Measurements from ENCODE around the gene NPDC1. TPM values are rescaled to one million over a fixed set of nuclear protein-coding genes. Genes with fewer than 3 reads are reported as not detected.

Gene NPDC1, protein sequence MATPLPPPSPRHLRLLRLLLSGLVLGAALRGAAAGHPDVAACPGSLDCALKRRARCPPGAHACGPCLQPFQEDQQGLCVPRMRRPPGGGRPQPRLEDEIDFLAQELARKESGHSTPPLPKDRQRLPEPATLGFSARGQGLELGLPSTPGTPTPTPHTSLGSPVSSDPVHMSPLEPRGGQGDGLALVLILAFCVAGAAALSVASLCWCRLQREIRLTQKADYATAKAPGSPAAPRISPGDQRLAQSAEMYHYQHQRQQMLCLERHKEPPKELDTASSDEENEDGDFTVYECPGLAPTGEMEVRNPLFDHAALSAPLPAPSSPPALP
- 22.1 and 22.5 TPM in 2 replicates for total RNA-seq (2012; rRNA removed)

DNA sequence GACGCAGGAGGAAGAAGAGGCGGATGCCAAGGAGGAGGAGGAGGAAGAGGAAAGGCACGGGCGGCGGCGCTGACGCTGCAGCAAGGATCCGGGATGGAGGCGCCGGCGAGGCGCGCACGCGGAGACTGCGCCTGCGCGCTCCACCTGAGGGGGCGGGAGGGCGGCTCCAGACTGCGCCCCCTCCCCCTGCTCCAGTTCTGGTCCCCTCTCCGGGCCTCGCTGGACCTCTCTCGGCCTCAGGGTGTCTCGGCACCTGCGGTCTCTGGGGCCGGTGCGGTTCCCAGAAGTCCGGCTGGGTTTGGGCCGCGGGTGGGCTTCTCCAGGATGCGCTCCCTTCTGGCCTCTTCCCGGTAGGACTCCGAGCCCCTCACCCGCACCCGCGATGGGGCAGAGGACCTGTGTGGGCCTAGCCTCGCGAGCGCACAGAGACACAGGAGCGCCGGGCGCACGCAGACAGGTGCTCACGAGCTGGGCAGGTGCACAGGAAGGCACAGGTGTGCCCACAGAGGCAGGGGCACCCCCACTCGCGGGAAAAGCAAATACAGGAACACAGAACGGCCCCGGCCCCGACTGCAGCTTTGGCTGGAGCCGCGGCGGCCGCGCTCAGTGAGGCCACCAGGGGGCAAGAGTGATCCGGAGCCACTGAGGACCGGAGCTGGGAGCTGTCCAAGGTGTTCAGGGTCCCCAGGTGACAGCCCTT lies at the start of gene NPDC1:
TSS of gene NPDC1 (minus strand) at position 90 of the 700 bp plus-strand sequence. CDS start 188 bp downstream, outside the sequence.
- Histone ChIP-seq H3K4me3 (ENCODE audit: low read length) (peak within 1 kb of the TSS; percentile 86), H3K27me3 (ENCODE audit: control insufficient read depth, insufficient read depth, low read length) (peaks cover 21% of the 10 kb centered on the region), H3K9ac (ENCODE audit: low read depth, low read length) (peak within 1 kb of the TSS; percentile 69), H3K4me1 (ENCODE audit: control insufficient read depth, insufficient read depth, low read length) (peaks cover 22% of the 10 kb centered on the region), H3K9me3 (replicated peaks; ENCODE audit: low read length) (no peaks in the 10 kb centered on the region), H3K36me3 (ENCODE audit: insufficient read depth, low read length) (no peaks in the 10 kb centered on the region), H3K4me2 (ENCODE audit: low read length) (peak within 1 kb of the TSS; percentile 95)

DNA sequence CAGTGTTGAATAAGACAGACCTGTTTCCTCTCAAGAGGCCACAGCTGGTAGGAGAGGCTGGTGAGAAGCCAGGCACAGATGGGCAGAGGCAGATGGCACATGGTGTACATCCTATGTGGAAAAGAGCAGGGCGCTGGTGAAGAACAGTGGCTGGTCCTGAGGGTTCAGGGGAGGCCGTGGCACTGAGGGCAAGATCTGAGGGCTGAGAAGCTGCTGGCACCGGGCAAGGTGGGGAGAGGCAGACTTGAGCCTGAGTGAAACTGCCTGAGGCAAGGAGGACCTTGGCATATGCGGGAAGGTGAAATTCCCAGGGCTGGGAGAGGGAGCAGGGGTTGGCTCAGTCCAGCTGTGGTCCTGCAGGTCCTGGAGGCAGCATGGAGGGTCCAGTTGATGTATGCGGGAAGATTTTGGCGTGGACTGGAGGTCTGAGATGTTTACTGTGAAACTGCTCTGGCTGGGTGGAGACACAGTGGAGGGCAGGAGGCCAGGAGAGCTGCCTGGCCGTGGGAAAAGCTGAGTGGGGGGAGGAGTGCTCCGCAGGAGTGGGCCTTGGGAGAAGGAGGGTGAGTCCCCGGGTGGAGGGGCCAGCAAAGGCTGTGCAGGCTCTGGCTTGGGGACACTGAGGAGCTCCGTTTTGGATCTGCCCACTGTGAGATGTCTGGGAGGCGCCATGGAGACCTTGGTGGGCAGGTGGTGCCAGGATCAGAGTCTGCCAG lies 43.4 kb upstream of the NPDC1 start:
- H3K9ac ChIP-seq (ENCODE audit: low read depth, low read length): no peak overlapping the region

GRCh38 chr9:137088121-137088520 lies 42.1 kb upstream of the NPDC1 start:
- Histone ChIP-seq H3K4me2 (ENCODE audit: low read length) (peak overlapping the region; percentile 92), H3K9ac (ENCODE audit: low read depth, low read length) (no peak overlapping the region), H3K4me3 (ENCODE audit: low read length) (no peak overlapping the region), H3K36me3 (ENCODE audit: insufficient read depth, low read length) (peaks cover 12% of the 10 kb centered on the region), H3K4me1 (ENCODE audit: control insufficient read depth, insufficient read depth, low read length) (peaks cover 41% of the 10 kb centered on the region), H3K9me3 (replicated peaks; ENCODE audit: low read length) (no peaks in the 10 kb centered on the region), H3K27me3 (ENCODE audit: control insufficient read depth, insufficient read depth, low read length) (no peaks in the 10 kb centered on the region)

More for the DNA sequence above, 43.4 kb upstream of the NPDC1 start:
- no peak overlapping the region for H3K4me3 ChIP-seq (ENCODE audit: low read length)
- peaks cover 12% of the 10 kb centered on the region for H3K36me3 ChIP-seq (ENCODE audit: insufficient read depth, low read length)
- H3K9me3 ChIP-seq (replicated peaks; ENCODE audit: low read length): no peaks in the 10 kb centered on the region
- H3K27me3 ChIP-seq (ENCODE audit: control insufficient read depth, insufficient read depth, low read length): no peaks in the 10 kb centered on the region
- H3K4me1 ChIP-seq (ENCODE audit: control insufficient read depth, insufficient read depth, low read length): peaks cover 29% of the 10 kb centered on the region
- H3K4me2 ChIP-seq (ENCODE audit: low read length): peak overlapping the region; percentile 13

DNA sequence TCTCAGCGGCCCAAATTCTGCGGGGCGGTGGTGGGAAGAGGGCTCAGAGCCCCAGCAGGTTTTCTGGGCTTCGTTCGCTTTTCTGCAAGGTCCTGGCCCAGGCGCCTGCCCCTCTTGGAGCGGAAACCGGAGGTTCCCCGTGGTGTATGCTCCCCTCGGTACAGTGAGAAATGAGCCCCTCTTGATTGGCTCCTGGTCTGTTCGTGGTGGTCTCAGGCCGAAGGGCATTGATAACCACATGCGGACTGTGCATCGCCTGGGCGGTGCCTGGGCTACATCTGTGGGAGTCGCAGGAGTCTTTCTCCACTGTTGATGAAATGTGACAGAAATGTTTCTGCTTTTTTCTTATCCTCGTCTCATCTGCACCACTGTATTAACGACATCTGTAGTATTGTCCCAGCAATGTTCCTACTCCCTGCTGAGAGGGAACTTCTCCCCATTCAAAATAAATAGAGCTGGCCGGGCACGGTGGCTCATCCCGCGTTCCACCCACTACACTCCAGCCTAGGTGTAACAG lies 41.5 kb upstream of the NPDC1 start:
- peak overlapping the region; percentile 92 for H3K9ac ChIP-seq (ENCODE audit: low read depth, low read length)
- no peaks in the 10 kb centered on the region for H3K27me3 ChIP-seq (ENCODE audit: control insufficient read depth, insufficient read depth, low read length)
- no peaks in the 10 kb centered on the region for H3K9me3 ChIP-seq (replicated peaks; ENCODE audit: low read length)
- H3K4me1 ChIP-seq (ENCODE audit: control insufficient read depth, insufficient read depth, low read length): peaks cover 48% of the 10 kb centered on the region
- peak overlapping the region; percentile 92 for H3K4me3 ChIP-seq (ENCODE audit: low read length)
- peak overlapping the region; percentile 92 for H3K4me2 ChIP-seq (ENCODE audit: low read length)
- peaks cover 14% of the 10 kb centered on the region for H3K36me3 ChIP-seq (ENCODE audit: insufficient read depth, low read length)

DNA sequence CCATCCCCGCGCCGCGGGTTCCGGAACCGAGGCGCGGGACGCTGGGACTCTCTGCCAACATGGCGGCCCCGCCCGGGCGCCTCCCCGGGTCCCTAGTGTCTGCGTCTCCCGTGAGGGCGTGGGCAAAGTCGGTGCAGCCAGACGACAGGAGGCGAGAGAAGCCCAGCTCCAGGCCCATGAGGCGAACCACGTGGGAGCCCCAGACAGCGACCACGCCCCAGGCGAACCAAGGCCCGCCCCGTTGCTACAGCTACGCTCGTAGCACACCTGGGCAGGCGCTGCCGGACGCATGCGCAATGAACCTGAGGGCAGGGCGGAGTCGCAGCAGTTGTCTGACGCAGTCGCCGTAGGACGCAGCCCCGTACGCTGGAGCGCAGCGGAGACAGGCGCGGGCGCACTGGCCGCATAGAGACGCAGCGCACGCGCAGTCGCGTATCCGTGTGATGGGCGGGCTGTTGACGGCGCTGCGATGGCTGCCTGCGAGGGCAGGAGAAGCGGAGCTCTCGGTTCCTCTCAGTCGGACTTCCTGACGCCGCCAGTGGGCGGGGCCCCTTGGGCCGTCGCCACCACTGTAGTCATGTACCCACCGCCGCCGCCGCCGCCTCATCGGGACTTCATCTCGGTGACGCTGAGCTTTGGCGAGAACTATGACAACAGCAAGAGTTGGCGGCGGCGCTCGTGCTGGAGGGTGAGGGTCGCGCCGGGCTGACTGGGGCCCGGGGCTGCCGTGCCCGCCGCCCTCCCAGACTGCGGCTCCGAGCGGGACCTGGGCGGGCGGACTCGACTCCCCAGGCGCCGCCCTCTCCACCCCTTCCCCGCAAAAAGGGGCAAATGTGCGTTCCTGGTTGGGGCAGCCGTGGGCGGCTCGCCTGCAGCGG lies 40.8 kb upstream of the NPDC1 start, which contains the start of gene MAN1B1:
TSS of gene MAN1B1 (plus strand) at position 455 of the 878 bp plus-strand sequence. CDS start at position 470, 15 bp downstream.
- Histone ChIP-seq H3K4me3 (ENCODE audit: low read length) (peak within 1 kb of the TSS; percentile 92), H3K4me1 (ENCODE audit: control insufficient read depth, insufficient read depth, low read length) (peaks cover 51% of the 10 kb centered on the region), H3K4me2 (ENCODE audit: low read length) (peak within 1 kb of the TSS; percentile 92), H3K9me3 (replicated peaks; ENCODE audit: low read length) (no peaks in the 10 kb centered on the region), H3K27me3 (ENCODE audit: control insufficient read depth, insufficient read depth, low read length) (no peaks in the 10 kb centered on the region), H3K36me3 (ENCODE audit: insufficient read depth, low read length) (peaks cover 17% of the 10 kb centered on the region), H3K9ac (ENCODE audit: low read depth, low read length) (peak within 1 kb of the TSS; percentile 92)

DNA sequence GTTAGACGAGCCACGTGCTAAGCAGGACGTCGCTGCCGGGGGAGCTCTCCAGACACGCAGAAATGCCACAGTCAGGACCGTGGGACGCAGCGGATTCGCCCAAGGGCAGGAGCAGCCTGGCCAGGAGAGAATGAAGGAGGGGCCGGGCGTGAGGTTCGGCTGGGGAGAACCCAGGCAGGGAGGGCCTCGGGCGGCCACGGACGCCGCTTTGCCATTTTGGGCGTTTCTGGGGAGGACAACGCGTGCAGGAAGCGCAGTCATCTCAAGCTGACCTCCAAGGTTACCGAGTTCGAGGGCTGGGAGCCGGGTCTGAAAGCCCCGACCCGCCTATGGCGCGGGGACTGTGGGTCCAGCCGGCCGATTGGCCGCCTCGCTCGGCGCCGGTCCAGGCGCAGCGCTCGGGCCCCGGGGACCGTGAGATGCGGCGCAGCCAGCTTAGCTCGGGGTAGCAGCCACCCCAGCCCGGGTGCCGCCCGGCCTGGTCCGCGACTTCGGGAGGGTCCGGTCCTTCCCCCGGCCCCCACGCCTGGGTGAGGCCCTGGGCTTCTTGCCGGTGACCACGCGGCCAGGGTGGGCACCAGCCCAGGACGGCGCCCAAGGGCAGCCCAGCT lies 40.0 kb upstream of the NPDC1 start:
- Histone ChIP-seq H3K4me3 (ENCODE audit: low read length) (peak overlapping the region; percentile 92), H3K9ac (ENCODE audit: low read depth, low read length) (peak overlapping the region; percentile 92), H3K4me1 (ENCODE audit: control insufficient read depth, insufficient read depth, low read length) (peaks cover 51% of the 10 kb centered on the region), H3K9me3 (replicated peaks; ENCODE audit: low read length) (no peaks in the 10 kb centered on the region), H3K4me2 (ENCODE audit: low read length) (peak overlapping the region; percentile 92), H3K27me3 (ENCODE audit: control insufficient read depth, insufficient read depth, low read length) (no peaks in the 10 kb centered on the region), H3K36me3 (ENCODE audit: insufficient read depth, low read length) (peaks cover 20% of the 10 kb centered on the region)

GRCh38 chr9:137084526-137084925 lies 38.5 kb upstream of the NPDC1 start:
- peaks cover 34% of the 10 kb centered on the region for H3K36me3 ChIP-seq (ENCODE audit: insufficient read depth, low read length)
- no peak overlapping the region for H3K4me2 ChIP-seq (ENCODE audit: low read length)
- peaks cover 51% of the 10 kb centered on the region for H3K4me1 ChIP-seq (ENCODE audit: control insufficient read depth, insufficient read depth, low read length)
- H3K4me3 ChIP-seq (ENCODE audit: low read length): no peak overlapping the region
- no peak overlapping the region for H3K9ac ChIP-seq (ENCODE audit: low read depth, low read length)
- no peaks in the 10 kb centered on the region for H3K27me3 ChIP-seq (ENCODE audit: control insufficient read depth, insufficient read depth, low read length)
- no peaks in the 10 kb centered on the region for H3K9me3 ChIP-seq (replicated peaks; ENCODE audit: low read length)

GRCh38 chr9:137083394-137084004 lies 37.5 kb upstream of the NPDC1 start:
- peak overlapping the region; percentile 28 for H3K4me3 ChIP-seq (ENCODE audit: low read length)
- peak overlapping the region; percentile 60 for H3K4me2 ChIP-seq (ENCODE audit: low read length)
- H3K9ac ChIP-seq (ENCODE audit: low read depth, low read length): peak overlapping the region; percentile 11
- peaks cover 50% of the 10 kb centered on the region for H3K4me1 ChIP-seq (ENCODE audit: control insufficient read depth, insufficient read depth, low read length)
- peaks cover 36% of the 10 kb centered on the region for H3K36me3 ChIP-seq (ENCODE audit: insufficient read depth, low read length)
- H3K27me3 ChIP-seq (ENCODE audit: control insufficient read depth, insufficient read depth, low read length): no peaks in the 10 kb centered on the region
- no peaks in the 10 kb centered on the region for H3K9me3 ChIP-seq (replicated peaks; ENCODE audit: low read length)

DNA sequence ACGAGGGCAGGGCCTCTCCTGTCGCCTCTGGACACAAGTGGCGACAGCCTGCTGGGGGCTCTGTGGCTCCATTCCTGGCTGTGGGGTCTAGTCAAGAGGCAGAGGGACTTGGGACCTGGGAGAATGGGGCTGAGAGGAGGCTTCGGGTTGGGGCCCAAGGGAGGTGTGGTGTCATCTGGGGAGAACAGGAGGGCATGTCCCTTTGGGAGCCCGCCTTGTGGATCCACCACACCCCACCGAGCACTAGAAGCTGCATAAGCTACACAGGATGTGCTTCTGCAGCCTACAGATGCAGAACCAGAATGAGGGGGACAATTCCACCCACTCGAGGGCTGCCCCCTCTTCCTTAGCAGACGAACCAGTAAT lies 36.9 kb upstream of the NPDC1 start:
- no peaks in the 10 kb centered on the region for H3K9me3 ChIP-seq (replicated peaks; ENCODE audit: low read length)
- H3K4me1 ChIP-seq (ENCODE audit: control insufficient read depth, insufficient read depth, low read length): peaks cover 51% of the 10 kb centered on the region
- H3K4me3 ChIP-seq (ENCODE audit: low read length): peak overlapping the region; percentile 28
- H3K36me3 ChIP-seq (ENCODE audit: insufficient read depth, low read length): peaks cover 37% of the 10 kb centered on the region
- H3K9ac ChIP-seq (ENCODE audit: low read depth, low read length): peak overlapping the region; percentile 11
- H3K4me2 ChIP-seq (ENCODE audit: low read length): peak overlapping the region; percentile 60
- H3K27me3 ChIP-seq (ENCODE audit: control insufficient read depth, insufficient read depth, low read length): no peaks in the 10 kb centered on the region
